ENCODE measurements around the gene NPC1.
"Not testable (repeated sequence)": the region's sequence is repeated elsewhere in the genome, so short reads cannot be mapped to it uniquely, and the experiment has no call there.

NPC1 gene

DNA sequence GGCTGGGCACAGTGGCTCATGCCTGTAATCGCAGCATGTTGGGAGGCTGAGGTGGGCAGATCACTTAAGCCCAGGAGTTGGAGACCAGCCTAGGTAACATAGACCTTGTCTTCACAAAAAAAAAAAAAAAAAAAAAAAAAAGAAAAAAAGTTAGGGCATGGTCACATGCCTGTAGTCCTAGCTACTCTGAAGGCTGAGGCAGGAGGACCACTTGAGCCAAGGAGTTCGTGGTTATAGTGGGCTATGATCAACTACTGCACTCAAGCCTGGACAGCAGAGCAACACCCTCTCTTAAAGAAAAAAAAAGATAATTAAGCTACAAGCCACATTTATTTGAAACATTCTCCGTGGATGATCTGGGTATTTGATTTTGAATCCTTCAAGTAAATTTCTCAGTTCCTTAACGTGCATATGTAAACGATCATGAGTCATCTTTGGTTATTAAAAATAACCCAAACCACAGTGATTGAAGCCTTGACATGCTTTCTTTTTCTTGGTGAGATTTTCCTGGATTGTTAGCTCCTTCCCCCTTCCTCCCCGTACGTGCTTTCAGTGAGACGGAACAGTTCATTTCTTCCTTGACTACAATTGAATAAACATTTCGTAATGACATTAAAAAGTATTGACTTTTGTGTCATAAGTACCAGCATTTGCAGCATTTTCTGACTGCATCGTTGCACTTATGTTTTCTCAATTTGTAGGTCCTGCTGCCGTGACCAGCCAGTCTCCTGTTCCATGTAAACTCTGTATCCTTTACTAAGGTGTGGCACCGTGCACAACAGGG, 62.7 kb downstream of the NPC1 start:
- DNase-seq (ENCODE audit: low spot score): no peak

DNA sequence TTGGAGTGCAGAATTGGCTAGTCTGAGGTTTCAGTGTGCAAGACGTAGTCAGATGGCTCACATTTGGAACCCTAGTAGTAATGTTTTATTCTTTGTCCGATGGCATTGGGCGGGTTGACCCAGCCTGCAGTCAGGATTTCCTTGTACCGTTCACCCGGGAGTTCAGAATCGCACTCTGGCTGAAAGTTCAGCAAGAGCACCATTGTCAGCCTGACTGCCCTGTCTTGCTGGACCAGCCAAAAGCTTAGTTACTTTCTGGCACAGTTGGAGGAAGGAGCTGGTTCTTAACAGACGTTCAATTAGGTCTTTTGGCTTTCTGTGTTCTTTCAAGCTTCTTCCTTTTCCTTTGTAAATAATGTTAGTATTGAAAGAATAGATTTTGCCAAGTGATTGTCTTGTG, 64.4 kb downstream of the NPC1 start:
- DNase-seq (ENCODE audit: low spot score): no peak

DNA sequence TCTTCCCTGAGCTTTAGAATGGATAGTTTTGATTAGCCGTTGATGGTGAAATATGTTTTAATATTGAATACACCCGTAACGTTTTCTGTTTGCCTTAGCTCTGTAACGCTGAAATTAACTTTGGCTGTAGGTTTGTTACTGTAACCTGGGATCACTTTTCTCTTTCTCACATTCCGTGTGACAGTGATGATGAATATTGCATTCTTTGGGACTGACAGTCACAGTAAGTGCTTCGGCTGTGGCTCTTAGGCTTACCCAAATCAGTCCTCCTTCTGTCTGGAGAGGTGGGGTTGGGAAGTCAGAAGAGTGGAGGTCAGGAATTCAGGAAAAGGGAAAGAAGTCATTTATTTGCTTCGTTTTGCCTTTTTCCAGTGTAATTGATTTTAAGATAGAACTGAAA, 65.0 kb downstream of the NPC1 start:
- DNase-seq (ENCODE audit: low spot score): no peak

DNA sequence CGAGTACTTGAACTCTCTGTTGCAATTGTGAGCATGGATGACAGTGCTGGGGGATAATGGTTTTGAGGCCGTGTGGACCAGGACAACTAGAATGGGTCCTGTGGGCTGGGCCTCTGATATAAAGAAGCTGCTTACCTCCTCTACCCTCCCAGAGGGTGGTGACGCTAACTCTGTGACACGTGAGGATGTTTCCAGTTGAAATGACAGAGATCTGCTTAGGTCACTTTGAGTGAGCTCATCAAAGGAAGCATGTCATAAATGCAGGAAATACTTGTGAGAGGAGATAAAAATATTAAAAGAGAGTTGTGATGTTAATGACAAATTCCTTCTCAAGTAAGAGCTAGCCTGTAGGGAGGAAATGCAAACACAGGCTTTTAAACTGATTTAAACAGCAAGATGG, 66.6 kb downstream of the NPC1 start:
- DNase-seq (ENCODE audit: low spot score): no peak

DNA sequence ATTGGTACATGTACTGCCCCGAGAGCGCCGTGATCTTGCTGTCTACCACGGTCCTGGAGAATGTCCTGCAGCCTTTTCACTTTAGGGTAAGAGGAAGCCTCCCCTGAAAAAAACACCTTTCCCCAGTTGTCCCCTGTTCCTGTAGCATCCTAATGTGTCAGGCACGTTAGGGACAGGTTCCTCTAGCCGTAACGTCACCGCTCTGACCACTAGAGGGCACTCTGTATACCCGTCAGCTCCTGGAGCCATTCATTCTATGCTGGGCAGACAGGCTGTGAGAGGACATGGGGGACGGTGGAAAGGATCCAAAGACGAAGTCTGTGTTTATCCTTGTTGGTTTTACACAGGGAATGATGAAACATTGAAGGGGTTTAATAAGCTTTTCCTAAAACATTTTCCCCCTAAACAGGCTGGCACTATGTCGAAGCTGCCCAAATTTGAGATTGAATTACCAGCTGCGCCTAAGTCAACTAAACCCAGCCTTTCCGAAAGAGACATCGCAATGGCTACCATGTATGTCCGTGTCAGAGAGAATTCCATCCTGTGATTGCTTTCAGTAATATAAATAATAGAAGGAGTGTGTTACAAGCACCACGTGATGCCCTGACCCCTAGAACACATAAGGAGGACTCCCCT, 70.3 kb downstream of the NPC1 start:
- peak; percentile 40 for DNase-seq (ENCODE audit: low spot score)

DNA sequence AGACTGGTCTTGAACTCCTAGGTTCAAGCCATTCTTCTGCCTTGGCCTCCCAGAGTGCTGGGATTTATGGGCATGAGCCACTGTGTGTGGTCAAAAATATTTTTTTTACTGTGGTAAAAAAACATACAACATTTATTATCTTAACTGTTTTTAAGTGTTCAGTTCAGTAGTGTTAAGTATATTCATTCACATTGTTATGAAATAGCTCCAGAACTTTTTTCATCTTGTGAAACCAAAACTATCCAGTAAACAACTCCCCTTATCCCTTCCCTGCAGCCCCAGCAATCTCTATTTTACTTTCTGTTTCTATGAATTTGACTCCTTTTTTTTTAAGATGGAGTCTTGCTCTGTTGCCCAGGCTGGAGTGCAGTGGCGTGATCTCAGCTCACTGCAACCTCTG, 73.7 kb downstream of the NPC1 start:
- DNase-seq (ENCODE audit: low spot score): no peak

DNA sequence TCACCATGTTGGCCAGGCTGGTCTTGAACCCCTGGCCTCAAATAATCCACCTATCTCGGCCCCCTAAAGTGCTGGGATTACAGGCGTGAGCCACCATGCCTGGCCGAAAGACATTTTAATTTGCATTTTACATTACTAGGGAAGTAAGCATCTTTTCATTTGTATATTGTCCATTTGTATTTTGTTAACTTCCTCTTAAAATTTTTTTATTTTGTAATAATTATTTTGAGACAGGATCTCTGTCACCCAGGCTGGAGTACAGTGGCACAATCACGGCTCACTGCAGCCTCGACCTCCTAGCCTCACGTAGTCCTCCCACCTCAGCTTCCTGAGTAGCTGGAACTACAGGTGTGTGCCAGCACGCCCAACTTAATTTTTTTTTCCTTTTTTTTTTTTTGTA, 74.1 kb downstream of the NPC1 start:
- not testable (repeated sequence) for DNase-seq (ENCODE audit: low spot score)

DNA sequence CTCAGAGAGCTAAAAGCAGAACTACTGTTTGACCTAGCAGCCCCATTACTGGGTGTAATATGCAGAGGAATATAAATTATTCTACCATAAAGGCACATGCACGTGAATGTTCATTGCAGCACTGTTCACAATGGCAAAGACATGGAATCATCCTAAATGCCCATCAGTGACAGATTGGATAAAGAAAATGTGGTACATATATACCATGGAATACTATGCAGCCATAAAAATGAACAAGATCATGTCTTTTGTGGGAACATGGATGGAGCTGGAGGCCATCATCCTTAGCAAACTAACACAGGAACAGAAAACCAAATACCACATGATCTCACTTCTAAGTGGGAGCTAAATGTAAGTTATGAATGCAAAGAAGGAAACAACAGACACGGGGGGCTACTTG, 75.4 kb downstream of the NPC1 start:
- DNase-seq (ENCODE audit: low spot score): not testable (repeated sequence)

DNA sequence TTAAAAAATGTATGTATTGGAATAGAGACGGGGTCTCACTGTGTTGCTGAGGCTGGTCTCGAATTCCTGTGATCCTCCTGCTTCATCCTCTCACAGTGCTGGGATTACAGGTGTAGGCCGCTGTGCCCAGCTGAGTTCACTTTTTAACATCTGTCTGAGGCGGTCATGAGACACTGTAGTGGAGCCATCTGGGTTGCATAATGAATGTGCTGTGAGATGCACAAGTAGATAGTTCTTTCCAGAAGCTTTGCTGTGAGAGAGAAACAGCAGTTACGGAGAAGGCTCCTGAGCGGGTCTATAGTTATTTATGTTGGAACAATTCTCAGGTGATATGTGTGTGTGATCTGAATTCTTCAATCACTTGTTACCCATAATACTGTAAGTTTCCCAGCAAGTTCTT, 79.9 kb downstream of the NPC1 start:
- no peak for DNase-seq (ENCODE audit: low spot score)

DNA sequence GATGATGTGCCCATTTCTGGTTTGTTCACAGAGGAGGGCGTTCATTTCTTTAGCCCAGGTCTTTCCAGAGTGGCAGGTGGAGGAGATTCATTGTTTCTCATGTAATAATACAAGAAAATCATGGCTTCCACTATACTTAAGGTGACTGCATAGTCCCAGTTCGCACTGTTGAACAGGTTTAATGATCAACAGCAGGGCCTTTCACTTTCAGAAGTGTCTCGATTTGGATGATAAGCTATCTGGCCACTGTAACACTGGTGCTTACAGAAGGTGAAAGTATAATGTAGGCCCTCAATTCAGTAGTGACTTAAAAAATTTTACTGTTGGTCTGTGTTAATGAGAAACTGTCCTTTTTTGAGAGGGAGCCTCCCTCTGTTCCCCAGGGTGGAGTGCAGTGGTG, 81.6 kb downstream of the NPC1 start:
- DNase-seq (ENCODE audit: low spot score): no peak

DNA sequence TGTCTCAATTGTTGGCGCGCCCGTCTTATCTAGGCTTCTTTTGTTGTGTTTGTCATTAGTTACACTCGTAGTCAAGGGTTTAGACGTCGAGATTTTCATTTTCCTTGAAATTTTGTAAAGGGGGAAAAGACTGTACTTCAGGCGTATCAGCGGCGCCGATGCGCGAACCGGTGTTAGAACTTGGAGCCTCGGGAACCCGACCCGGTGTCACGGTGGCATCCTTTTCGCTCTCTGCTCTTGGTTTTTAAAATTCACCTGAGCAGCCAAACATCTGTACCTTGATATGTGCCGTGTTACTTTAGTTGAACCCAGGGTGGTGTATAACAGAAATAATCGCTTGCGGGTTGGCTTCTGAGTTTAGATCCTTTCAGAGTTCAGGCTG, 82.4 kb downstream of the NPC1 start:
- no peak for DNase-seq (ENCODE audit: low spot score)

DNA sequence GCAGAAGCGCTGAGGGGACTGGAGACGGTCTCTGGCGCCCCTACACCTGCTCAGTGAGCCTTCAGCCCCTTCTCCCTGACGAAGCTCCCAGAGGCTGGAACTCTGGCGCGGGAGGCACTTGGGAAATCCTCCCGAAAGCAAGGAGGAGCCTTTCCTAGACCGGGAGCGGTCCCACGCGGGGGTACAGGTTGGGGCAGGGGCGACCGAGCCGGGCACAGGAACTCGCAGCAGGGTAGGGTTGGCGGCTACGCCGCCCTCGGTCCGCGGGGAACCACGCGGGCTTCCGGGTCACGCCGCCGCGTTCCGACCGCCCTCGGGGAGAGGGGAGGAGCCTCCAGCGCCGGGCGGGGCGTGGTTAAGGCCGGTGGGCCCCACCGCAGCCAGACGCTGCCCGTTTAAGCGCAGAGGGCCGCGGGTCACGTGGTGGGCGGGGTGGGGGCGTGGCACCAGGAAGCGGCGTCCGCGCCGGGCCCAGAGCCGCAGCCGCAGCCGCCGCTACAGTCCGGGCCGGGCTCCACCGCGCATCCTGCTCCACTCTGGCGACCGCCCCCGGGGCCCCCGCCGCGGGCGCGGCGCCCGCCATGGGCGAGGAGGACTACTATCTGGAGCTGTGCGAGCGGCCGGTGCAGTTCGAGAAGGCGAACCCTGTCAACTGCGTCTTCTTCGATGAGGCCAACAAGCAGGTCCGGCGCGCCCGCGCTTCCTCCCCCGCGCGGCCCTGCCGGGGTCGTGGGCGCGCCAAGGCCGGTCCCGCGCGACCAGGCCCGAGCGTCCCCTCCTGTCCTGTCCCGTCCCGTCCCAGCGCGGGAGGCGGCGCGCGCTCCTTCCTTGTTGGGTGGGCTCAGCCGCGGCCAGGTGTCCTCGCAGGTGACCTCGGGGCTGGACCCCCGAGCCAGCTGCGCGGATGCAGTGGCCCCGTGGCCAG, 83.0 kb downstream of the NPC1 start, which contains the start of gene RMC1:
Gene RMC1, plus strand, starts transcription at position 474 of the 925 bp plus-strand sequence. Its CDS starts 108 bp downstream, at position 582.
- DNase-seq (ENCODE audit: low spot score): peak; percentile 88

DNA sequence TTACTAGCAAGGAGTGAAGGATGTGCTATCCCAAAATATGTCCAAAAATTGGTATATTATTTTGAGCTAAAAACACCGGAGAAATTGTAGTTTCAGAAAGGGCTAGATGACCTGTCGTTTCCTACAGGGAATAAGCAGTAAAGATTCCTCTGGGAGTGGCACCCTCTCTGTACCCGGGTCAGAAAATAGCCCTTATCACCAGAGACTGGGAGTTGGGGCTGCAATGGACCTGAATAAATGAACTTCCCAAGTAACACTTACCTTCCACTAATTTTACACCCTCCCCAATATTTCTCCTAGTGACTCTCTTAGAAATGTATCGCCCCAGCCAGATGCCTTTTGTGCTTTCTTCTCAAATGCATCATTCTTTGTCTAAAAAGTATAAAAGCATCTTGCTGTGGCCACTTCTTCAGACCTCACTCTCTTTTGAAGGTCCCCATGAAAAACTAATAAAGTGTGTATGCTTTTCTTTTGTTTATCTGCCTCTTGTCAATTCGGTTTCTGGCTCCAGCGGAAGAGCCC, 83.7 kb downstream of the NPC1 start:
- no peak for DNase-seq (ENCODE audit: low spot score)

DNA sequence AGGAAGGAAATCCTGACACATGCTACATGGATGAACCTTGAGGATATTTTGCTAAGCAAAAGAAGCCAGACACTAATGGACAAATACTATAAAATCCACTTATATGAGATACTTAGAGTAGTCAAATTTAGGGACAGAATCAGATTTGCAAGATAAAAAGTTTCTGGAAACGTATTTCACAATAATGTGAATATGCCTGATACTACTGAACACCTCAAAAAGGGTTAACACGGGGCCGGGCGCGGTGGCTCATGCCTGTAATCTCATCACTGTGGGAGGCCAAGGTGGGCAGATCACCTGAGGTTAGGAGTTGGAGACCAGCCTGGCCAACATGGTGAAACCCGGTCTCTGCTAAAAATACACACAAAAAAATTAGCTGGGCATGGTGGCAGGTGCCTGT, 84.7 kb downstream of the NPC1 start:
- DNase-seq (ENCODE audit: low spot score): no peak

DNA sequence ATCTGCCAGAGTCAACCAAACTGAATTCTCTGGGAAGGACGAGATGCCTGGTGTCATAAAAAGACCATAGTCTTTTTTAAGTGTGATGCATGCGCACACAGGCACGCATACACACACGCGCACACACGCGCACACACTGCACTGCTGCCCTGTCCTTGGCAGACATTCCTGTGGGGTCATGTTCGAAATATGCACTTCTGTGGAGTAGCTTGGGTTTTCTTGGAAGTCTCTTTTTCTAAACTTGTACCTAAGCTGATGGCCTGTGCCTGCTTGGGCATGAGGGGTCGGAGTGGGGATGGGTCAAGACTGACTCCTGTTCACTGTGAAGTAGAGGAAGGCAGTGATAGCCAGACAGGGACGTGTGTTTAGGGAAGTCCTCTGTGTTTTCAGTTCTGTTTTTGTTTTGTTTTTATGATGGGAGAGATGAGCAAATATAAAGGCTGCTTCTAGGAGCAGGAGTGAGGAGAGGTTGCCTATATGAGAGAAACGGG, 87.0 kb downstream of the NPC1 start:
- no peak for DNase-seq (ENCODE audit: low spot score)

DNA sequence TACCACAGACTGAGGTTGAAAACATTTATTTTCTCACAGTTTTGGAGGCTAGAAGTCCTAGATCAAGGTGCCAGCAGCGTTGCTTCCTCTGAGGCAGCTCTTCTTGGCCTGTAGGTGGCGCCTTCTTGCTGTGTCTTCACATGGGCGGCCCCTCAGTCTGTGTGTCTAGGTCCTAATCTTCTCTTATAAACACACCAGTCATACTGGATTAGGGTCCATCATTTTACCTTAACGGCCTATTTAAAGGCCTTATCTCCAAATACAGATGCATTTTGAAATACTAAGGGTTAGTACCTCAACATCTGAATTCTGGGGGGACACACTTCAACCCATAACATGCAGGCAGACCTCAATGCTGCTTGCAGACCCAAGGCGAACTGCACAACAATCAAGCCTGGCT, 87.4 kb downstream of the NPC1 start:
- DNase-seq (ENCODE audit: low spot score): peak; percentile 39

DNA sequence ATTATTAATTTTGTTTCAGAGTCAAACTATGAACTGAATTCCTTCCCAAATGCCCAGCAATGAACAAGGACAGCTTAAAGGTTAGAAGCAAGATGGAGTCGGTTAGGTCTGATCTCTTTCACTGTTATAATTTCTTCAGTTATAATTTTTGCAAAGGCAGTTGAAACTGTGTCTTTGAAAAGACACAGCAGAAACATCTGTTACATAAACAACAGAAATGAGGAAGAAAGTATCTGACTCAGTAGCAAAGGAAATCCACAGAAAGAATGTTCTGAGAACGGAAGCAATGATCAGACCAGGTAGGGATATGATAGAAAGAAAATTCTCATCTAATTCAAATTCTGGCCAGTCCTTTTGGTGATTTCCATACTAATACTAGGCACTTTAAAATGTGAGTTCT, 88.2 kb downstream of the NPC1 start:
- no peak for DNase-seq (ENCODE audit: low spot score)

DNA sequence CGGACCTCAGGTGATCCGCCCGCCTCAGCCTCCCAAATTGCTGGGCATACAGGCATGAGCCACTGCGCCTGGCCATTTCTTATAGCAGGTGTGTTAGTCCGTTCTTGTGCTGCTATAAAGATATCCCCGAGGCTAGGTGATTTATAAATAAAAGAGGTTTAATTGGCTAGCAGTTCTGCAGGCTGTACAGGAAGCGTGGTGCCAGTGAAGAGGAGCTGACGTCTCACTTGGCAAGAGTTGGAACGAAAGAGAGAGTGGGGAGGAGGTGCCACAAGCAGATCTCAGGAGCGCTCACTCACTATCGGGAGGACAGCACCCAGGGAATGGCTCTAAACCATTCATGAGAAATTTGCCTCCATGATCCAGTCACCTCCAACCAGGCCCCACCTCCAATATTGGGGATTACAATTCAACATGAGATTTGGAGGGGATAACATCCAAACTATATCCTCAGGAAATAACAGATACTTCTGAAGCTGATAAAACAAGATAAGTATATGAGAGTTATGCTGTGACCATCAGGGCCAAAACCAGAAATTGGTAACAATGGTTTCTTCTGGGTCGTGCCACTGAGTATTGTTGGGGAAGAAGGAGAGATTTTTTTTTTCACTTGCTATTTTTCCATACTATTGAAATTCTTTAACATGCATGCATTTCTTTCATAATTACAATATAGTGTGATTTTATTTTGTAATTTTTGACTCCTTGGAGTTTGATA, 90.4 kb downstream of the NPC1 start:
- DNase-seq (ENCODE audit: low spot score): no peak

DNA sequence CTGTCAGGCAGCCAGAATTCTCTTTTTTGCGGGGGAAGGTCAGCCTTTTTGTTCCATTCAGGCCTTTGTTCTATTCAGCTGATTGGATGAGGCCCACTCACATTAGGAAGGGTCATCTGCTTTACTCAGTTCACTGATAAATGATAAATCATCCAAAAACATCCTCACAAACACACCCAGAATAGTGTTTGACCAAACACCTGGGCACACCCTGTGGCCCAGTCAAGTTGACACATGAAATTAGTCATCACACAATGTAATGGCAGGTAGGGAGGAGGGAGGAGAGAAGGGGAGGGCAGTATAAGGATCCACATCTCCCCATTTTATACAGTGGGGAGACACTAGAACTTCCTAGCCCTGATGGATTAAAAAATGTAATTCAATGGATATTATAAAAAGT, 91.3 kb downstream of the NPC1 start:
- no peak for DNase-seq (ENCODE audit: low spot score)

DNA sequence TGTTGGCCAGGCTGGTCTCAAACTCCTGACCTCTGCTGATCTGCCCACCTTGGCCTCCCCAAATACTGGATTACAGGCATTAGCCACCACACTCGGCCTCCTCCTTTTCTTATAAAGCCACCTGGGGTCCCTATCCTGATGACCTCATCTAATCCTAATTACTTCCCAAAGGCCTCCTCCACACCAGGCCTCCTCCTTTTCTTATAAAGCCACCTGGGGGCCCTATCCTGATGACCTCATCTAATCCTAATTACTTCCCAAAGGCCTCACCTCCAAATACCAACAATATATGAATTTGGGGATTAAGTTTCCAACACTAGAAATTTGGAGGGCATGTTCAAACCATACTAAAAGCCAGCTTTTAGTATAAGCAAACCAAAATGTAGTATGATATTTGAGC, 92.7 kb downstream of the NPC1 start:
- DNase-seq (ENCODE audit: low spot score): no peak

DNA sequence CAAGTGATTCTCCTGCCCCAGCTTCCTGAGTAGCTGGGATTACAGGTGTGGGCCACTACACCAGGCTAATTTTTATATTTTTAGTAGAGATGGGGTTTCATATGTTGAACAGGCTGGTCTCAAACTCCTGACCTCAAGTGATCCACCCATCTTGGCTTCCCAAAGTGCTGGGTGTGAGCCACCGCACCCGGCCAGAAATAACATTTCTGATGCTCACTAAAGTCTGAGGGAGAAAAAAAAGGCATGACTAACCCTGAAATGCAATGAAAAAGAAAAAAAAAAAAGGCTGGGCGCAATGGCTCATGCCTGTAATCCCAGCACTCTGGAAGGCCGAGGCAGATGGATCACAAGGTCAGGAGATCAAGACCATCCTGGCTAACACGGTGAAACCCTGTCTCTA, 96.7 kb downstream of the NPC1 start:
- not testable (repeated sequence) for DNase-seq (ENCODE audit: low spot score)
